Ovary (tissue), 3 donors: Measurements from ENCODE around the gene CYTH1.

Source experiments
- CTCF ChIP-seq, 3 donors: fragments of 450-650 bp in 2 of 3; fragments of 200-600 bp in 1 of 3; IDR thresholded peaks; one replicate each; pipeline versions ENCODE4 v1.5.1 to v1.8.0; 2016 to 2022; ENCODE audit warnings: antibody characterized with exemption in 3 of 3, mild to moderate bottlenecking in 1 of 3
- EP300 ChIP-seq: sonication (generic); formaldehyde crosslinking; IDR thresholded peaks from one replicate; pipeline ENCODE4 v1.6.1; 2017; ENCODE audit warnings: antibody characterized with exemption
- POLR2A ChIP-seq: fragments of 450-650 bp; IDR thresholded peaks from one replicate; pipeline ENCODE4 v1.6.1; 2017; ENCODE audit warnings: antibody characterized with exemption, mild to moderate bottlenecking, moderate library complexity
- donor health status: DM: no; HTN: no; CAD: no.

- TF ChIP-seq CTCF (IDR thresholded peaks at IDR 0.05) (no peak), POLR2A (no peak), EP300 (no peak)
Observed at GRCh38 chr17:78640700-78641099, 141.4 kb downstream of the CYTH1 start.
